ENCODE results near the gene BCL2L2.

BCL2L2 gene

DNA sequence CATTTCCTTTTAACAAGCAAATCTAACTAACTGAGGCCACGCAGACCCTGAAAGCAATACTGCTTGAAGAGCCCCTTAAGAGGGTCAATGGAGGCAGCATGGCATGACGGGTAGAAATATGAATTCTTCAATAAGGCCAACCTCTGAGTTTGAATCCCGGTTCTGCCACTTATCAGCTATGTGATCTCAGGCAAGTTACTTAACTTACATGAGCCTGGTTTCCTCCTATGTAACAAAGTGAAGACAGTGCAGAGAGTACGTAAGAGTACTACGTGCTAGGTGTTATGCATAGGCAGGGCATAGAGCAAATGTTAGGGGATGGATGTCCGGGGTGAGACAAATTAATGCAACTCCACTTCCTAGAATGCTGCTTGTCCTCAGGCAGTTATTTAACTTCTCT, 25.4 kb upstream of the BCL2L2 start:
- TF ChIP-seq, protein P1, sequence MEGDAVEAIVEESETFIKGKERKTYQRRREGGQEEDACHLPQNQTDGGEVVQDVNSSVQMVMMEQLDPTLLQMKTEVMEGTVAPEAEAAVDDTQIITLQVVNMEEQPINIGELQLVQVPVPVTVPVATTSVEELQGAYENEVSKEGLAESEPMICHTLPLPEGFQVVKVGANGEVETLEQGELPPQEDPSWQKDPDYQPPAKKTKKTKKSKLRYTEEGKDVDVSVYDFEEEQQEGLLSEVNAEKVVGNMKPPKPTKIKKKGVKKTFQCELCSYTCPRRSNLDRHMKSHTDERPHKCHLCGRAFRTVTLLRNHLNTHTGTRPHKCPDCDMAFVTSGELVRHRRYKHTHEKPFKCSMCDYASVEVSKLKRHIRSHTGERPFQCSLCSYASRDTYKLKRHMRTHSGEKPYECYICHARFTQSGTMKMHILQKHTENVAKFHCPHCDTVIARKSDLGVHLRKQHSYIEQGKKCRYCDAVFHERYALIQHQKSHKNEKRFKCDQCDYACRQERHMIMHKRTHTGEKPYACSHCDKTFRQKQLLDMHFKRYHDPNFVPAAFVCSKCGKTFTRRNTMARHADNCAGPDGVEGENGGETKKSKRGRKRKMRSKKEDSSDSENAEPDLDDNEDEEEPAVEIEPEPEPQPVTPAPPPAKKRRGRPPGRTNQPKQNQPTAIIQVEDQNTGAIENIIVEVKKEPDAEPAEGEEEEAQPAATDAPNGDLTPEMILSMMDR (IDR thresholded peaks at IDR 0.05; ENCODE audit: control insufficient read depth, insufficient read depth, low read depth, low read length, missing control alignments) = no peak
- no peak for DNase-seq (ENCODE audit: low read depth)
- no peak overlapping the region for H3K4me3 ChIP-seq (ENCODE audit: control insufficient read depth, low read depth, low read length)

- no peak for DNase-seq (ENCODE audit: low read depth)
- H3K4me3 ChIP-seq (ENCODE audit: control insufficient read depth, low read depth, low read length) = peak overlapping the region; percentile 87
- TF ChIP-seq, protein P1 (IDR thresholded peaks at IDR 0.05; ENCODE audit: control insufficient read depth, insufficient read depth, low read depth, low read length, missing control alignments) = no peak
Observed at GRCh38 chr14:23284654-23285529, 21.7 kb upstream of the BCL2L2 start.

GRCh38 chr14:23285530-23286019, 21.1 kb upstream of the BCL2L2 start:
- peak overlapping the region; percentile 87 for H3K4me3 ChIP-seq (ENCODE audit: control insufficient read depth, low read depth, low read length)
- DNase-seq (ENCODE audit: low read depth) = no peak
- TF ChIP-seq, protein P1 (IDR thresholded peaks at IDR 0.05; ENCODE audit: control insufficient read depth, insufficient read depth, low read depth, low read length, missing control alignments) = no peak

DNA sequence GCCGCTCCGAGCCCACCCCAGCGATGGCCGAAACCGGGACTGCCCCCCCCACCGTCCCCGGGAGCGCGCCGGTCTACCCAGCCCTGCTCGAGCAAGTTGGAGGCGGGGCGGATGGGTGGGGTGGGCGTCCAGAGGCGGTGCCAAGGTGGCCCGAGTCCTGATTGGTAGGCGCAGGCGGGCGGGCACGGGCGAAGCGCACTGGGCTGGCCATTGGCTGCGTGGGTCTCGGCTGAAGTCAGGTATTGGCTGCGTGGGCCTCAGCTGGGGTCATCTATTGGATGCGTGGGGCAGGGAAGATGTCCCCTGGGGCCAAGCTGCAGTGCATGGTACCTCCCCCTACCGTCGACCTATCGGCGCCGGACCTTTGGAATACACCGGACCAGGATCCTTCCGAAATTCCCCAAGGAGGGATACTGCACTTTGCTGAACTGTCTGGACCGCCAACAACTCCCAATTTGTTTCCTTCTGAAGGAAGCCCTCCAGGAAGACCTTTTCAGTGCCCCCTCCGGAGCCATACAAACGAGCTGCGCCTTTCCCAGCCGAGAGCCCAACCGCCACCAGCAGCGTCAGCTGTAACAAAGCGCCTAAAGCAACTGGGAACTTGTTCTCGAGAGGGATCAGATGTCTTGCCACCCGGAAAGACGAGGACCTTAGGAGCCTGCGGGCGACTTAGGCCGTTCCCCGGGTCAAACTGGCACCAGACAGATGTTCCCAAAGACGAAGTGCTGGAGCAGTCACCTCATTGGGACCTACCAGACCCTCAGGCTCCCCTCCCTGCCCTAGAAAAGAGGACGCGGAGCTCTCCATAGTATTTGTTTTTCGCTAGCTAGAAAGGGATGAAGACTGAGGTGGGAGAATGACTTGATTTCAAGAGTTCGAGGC, 20.4 kb upstream of the BCL2L2 start, which contains the start of gene HOMEZ:
HOMEZ (minus strand) TSS at position 113 of the 882 bp plus-strand sequence. CDS start 180 bp downstream, outside the sequence.
- peak within 1 kb of the TSS; percentile 87 for H3K4me3 ChIP-seq (ENCODE audit: control insufficient read depth, low read depth, low read length)
- TF ChIP-seq, protein P1 (IDR thresholded peaks at IDR 0.05; ENCODE audit: control insufficient read depth, insufficient read depth, low read depth, low read length, missing control alignments) = no peak
- DNase-seq (ENCODE audit: low read depth) = peak; percentile 93

- TF ChIP-seq, protein P1 (IDR thresholded peaks at IDR 0.05; ENCODE audit: control insufficient read depth, insufficient read depth, low read depth, low read length, missing control alignments) = no peak
- DNase-seq (ENCODE audit: low read depth) = no peak
- peak overlapping the region; percentile 87 for H3K4me3 ChIP-seq (ENCODE audit: control insufficient read depth, low read depth, low read length)
Observed at GRCh38 chr14:23286902-23287479, 19.6 kb upstream of the BCL2L2 start.
